Suprapubic skin (tissue), 4 donors: Measurements from ENCODE around the gene NACAD. TPM values are rescaled to one million over a fixed set of nuclear protein-coding genes. Genes with fewer than 3 reads are reported as not detected.

Experiments used
- DNase-seq, 2 donors: peaks; one replicate each; pipeline ENCODE4 v3.0.0-alpha.2; 2019; ENCODE audit warnings: low spot score in 2 of 2
- H3K27ac ChIP-seq: fragments of 200-600 bp; sonication (generic); one replicate; pipeline ENCODE4 v1.5.1; 2019
- H3K27me3 ChIP-seq: fragments of 200-600 bp; sonication (generic); one replicate; pipeline ENCODE4 v1.5.1; 2019
- H3K36me3 ChIP-seq: fragments of 200-600 bp; sonication (generic); one replicate; pipeline ENCODE4 v1.5.1; 2019
- H3K4me1 ChIP-seq: fragments of 200-600 bp; sonication (generic); one replicate; pipeline ENCODE4 v1.5.1; 2019
- H3K4me3 ChIP-seq: fragments of 200-600 bp; sonication (generic); one replicate; pipeline ENCODE4 v1.5.1; 2019; ENCODE audit warnings: mild to moderate bottlenecking
- H3K9me3 ChIP-seq: fragments of 200-600 bp; sonication (generic); one replicate; pipeline ENCODE4 v1.5.1; 2019
- CTCF ChIP-seq, 2 donors: fragments of 200-600 bp in 1 of 2; fragments of 450-650 bp in 1 of 2; sonication (generic) in 1 of 2; IDR thresholded peaks; one replicate each; pipeline ENCODE4 v1.5.1; 2016 to 2019; ENCODE audit warnings: antibody characterized with exemption in 2 of 2, mild to moderate bottlenecking in 1 of 2, moderate library complexity in 1 of 2
- EP300 ChIP-seq: sonication (generic); formaldehyde crosslinking; IDR thresholded peaks from one replicate; pipeline ENCODE4 v1.6.1; 2017; ENCODE audit warnings: antibody characterized with exemption
- POLR2A ChIP-seq, 2 donors: fragments of 450-650 bp; IDR thresholded peaks; one replicate each; pipeline ENCODE4 v1.6.1; 2017; ENCODE audit warnings: antibody characterized with exemption in 2 of 2, mild to moderate bottlenecking in 2 of 2, moderate library complexity in 2 of 2
- POLR2AphosphoS5 ChIP-seq, 3 donors: sonication (generic); formaldehyde crosslinking; IDR thresholded peaks; one replicate each; pipeline ENCODE4 v1.6.1; 2017; ENCODE audit warnings: antibody characterized with exemption in 3 of 3
- WGBS: methylation state at CpG from one replicate; pipeline ENCODE4 v1.1.5; 2018; 5-methylcytosine and 5-hydroxymethylcytosine counted together
- total RNA-seq, 4 donors: library from RNA; depleted of rRNA; stranded (reverse); fragments of >200 nt; gene quantifications; one replicate each; pipeline ENCODE4 v1.1.0, GENCODE V29; 2016

The NACAD gene
- total RNA-seq, 4 donors from 2014 or later, result 0.76 to 1.4 (median 1.0) TPM

DNA sequence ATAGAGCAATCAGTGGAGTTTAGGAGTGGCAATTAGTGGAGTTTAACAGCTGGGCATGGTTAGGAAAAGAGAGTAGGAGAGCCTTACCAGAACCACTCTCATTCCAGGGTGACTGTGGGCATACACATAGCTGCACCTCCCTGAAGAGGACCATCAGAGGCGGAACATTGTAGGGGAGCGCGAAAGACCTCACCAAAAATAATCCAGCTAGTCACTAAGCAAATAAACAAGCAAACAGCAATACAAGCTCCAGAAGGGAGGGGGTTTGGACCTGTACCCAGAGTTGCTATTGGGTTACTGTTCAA, 4.1 kb upstream of the NACAD start:
- Histone ChIP-seq H3K4me3 (no peak overlapping the region), H3K9me3 (no peaks in the 10 kb centered on the region), H3K27me3 (peaks cover 5% of the 10 kb centered on the region), H3K27ac (no peak overlapping the region), H3K4me1 (peaks cover 13% of the 10 kb centered on the region), H3K36me3 (no peaks in the 10 kb centered on the region)
- no peak for TF ChIP-seq CTCF (IDR thresholded peaks at IDR 0.05)
- no peak for TF ChIP-seq POLR2A (IDR thresholded peaks at IDR 0.05)
- WGBS, result 84% methylated on average over 3 of the region's 3 CpGs
- no peak for DNase-seq

- Histone ChIP-seq H3K4me3 (no peak overlapping the region), H3K4me1 (peaks cover 13% of the 10 kb centered on the region), H3K9me3 (no peaks in the 10 kb centered on the region), H3K27me3 (peaks cover 5% of the 10 kb centered on the region), H3K36me3 (no peaks in the 10 kb centered on the region), H3K27ac (no peak overlapping the region)
- no peak for DNase-seq
- WGBS, result 53% methylated on average over 7 of the region's 7 CpGs
- TF ChIP-seq POLR2A (IDR thresholded peaks at IDR 0.05), result no peak
- TF ChIP-seq CTCF (IDR thresholded peaks at IDR 0.05), result no peak
- TF ChIP-seq POLR2AphosphoS5 (IDR thresholded peaks at IDR 0.05), result no peak
- TF ChIP-seq EP300, result no peak
Measured at GRCh38 chr7:45092100-45092930, 3.5 kb upstream of the NACAD start.

GRCh38 chr7:45089341-45089891, 647 bp upstream of the NACAD start:
- Histone ChIP-seq H3K9me3 (no peaks in the 10 kb centered on the region), H3K27ac (no peak overlapping the region), H3K36me3 (no peaks in the 10 kb centered on the region), H3K4me3 (peak overlapping the region; percentile 59), H3K27me3 (peaks cover 5% of the 10 kb centered on the region), H3K4me1 (peaks cover 13% of the 10 kb centered on the region)
- 0% methylated on average over 9 of the region's 22 CpGs for WGBS
- peak in 1 of 2 donors; percentile 76 for DNase-seq
- TF ChIP-seq POLR2AphosphoS5 (IDR thresholded peaks at IDR 0.05), result no peak
- TF ChIP-seq CTCF (IDR thresholded peaks at IDR 0.05), result no peak
- TF ChIP-seq EP300, result no peak
- TF ChIP-seq POLR2A (IDR thresholded peaks at IDR 0.05), result no peak

GRCh38 chr7:45088146-45088701, 545 bp downstream of the NACAD start:
- Histone ChIP-seq H3K27ac (peak overlapping the region; percentile 32), H3K4me1 (peaks cover 13% of the 10 kb centered on the region), H3K36me3 (no peaks in the 10 kb centered on the region), H3K4me3 (peak overlapping the region; percentile 59), H3K27me3 (peaks cover 5% of the 10 kb centered on the region), H3K9me3 (no peaks in the 10 kb centered on the region)
- TF ChIP-seq POLR2A (IDR thresholded peaks at IDR 0.05), result no peak
- TF ChIP-seq POLR2AphosphoS5 (IDR thresholded peaks at IDR 0.05), result no peak
- TF ChIP-seq EP300, result no peak
- no peak for TF ChIP-seq CTCF (IDR thresholded peaks at IDR 0.05)
- peak in 1 of 2 donors; percentile 62 for DNase-seq
- 46% methylated on average over 20 of the region's 29 CpGs for WGBS
